B cell (primary cell): ENCODE data around the gene PRKCG. TPM values are rescaled to one million over a fixed set of nuclear protein-coding genes. Genes with fewer than 3 reads are reported as not detected.

Experiments
- ATAC-seq: fragments of 200-7000 bp; cut with Tn5 transposase; one replicate; pipeline ENCODE4 v1.10.0; 2021; ENCODE audit warnings: low read depth, mild to moderate bottlenecking, moderate number of reproducible peaks, moderate library complexity
- CTCF ChIA-PET: fragments of 350-600 bp; sonication (Branson Sonifier 250); formaldehyde crosslinking; loops from one replicate; lab custom pipeline; 2021; ENCODE audit warnings: antibody characterized with exemption, inconsistent platforms; lab: Charles Lee
- POLR2A ChIA-PET: fragments of 350-600 bp; sonication (Branson Sonifier 250); formaldehyde crosslinking; loops from one replicate; lab custom pipeline; 2021; ENCODE audit warnings: antibody characterized with exemption; lab: Charles Lee
- DNase-seq: peaks from one replicate; pipeline ENCODE4 v3.0.0; 2013
- H2AFZ ChIP-seq: 2 replicates; pipeline ENCODE4 v1.6.1; 2012; ENCODE audit warnings: mild to moderate bottlenecking, low read depth, low read length; ENCODE audit not compliant: insufficient read depth, poor library complexity, severe bottlenecking
- H3K27ac ChIP-seq, 2 donors: 1 replicate in 1 of 2; 2 replicates in 1 of 2; pipeline ENCODE4 v1.5.1; 2012 to 2013; ENCODE audit warnings: low read length in 2 of 2, mild to moderate bottlenecking in 2 of 2, moderate library complexity in 1 of 2
- H3K27me3 ChIP-seq, 4 experiments: fragments of 200-600 bp in 1 of 4; sonication (generic) in 1 of 4; replicated peaks in 1 of 4; 1 replicate in 2 of 4; 2 replicates in 2 of 4; pipeline versions ENCODE4 v1.6.1 to v1.7.0; 2013 to 2016; ENCODE audit warnings: low read length in 3 of 4, mild to moderate bottlenecking in 2 of 4, mixed read lengths in 1 of 4, moderate library complexity in 1 of 4; ENCODE audit not compliant: insufficient read depth in 4 of 4, control insufficient read depth in 3 of 4; ENCODE audit errors: control extremely low read depth in 1 of 4
- H3K36me3 ChIP-seq, 2 experiments: replicated peaks in 1 of 2; 1 replicate in 1 of 2; 2 replicates in 1 of 2; pipeline versions ENCODE4 v1.6.1 to v1.7.1; 2013; ENCODE audit warnings: low read length in 1 of 2; ENCODE audit not compliant: insufficient read depth in 2 of 2, control insufficient read depth in 1 of 2; ENCODE audit errors: control extremely low read depth in 1 of 2, extremely low read depth in 1 of 2
- H3K4me1 ChIP-seq, 2 donors: fragments of 200-600 bp in 1 of 2; sonication (generic) in 1 of 2; 1 replicate in 1 of 2; 2 replicates in 1 of 2; pipeline versions ENCODE4 v1.5.1 to v1.6.1; 2013 to 2017; ENCODE audit warnings: low read length in 2 of 2; ENCODE audit not compliant: control insufficient read depth in 2 of 2, insufficient read depth in 2 of 2
- H3K4me2 ChIP-seq: replicated peaks from 2 replicates; pipeline ENCODE3; 2012; ENCODE audit warnings: mild to moderate bottlenecking, low read depth, low read length; ENCODE audit not compliant: poor library complexity, severe bottlenecking
- H3K4me3 ChIP-seq, 5 experiments: fragments of 200-600 bp in 1 of 5; sonication (generic) in 1 of 5; 1 replicate in 3 of 5; 2 replicates in 2 of 5; pipeline versions ENCODE4 v1.5.1 to v1.7.0; 2011 to 2016; ENCODE audit warnings: low read length in 4 of 5, mild to moderate bottlenecking in 4 of 5, low read depth in 2 of 5, control low read depth in 1 of 5, moderate library complexity in 1 of 5; ENCODE audit not compliant: insufficient read depth in 1 of 5; ENCODE audit errors: control extremely low read depth in 1 of 5, extremely low read depth in 1 of 5
- H3K79me2 ChIP-seq: fragments of 200-600 bp; sonication (generic); one replicate; pipeline ENCODE4 v1.6.0; 2016; ENCODE audit warnings: low read length; ENCODE audit not compliant: control insufficient read depth, insufficient read depth
- H3K9ac ChIP-seq: fragments of 200-600 bp; sonication (generic); 2 replicates; pipeline ENCODE4 v1.6.1; 2017; ENCODE audit warnings: mild to moderate bottlenecking, low read length, moderate library complexity
- H3K9me3 ChIP-seq, 3 donors: one replicate each; pipeline versions ENCODE4 v1.6.1 to v1.7.1; 2013; ENCODE audit warnings: low read length in 2 of 3; ENCODE audit not compliant: control insufficient read depth in 2 of 3, insufficient read depth in 1 of 3; ENCODE audit errors: control extremely low read depth in 1 of 3
- H4K20me1 ChIP-seq: 2 replicates; pipeline ENCODE4 v1.6.0; 2012; ENCODE audit warnings: mild to moderate bottlenecking, low read length; ENCODE audit not compliant: insufficient read depth, control insufficient read depth, poor library complexity, severe bottlenecking
- H3K27ac Mint-ChIP-seq: one replicate; pipeline ENCODE4 v1.8.0; 2021; ENCODE audit warnings: mixed read lengths
- H3K27me3 Mint-ChIP-seq: one replicate; pipeline ENCODE4 v1.8.0; 2021; ENCODE audit warnings: mixed read lengths
- H3K4me1 Mint-ChIP-seq: one replicate; pipeline ENCODE4 v1.8.0; 2021; ENCODE audit warnings: mixed read lengths
- H3K4me3 Mint-ChIP-seq: one replicate; pipeline ENCODE4 v1.8.0; 2021; ENCODE audit warnings: mixed read lengths
- H3K9me3 Mint-ChIP-seq: one replicate; pipeline ENCODE4 v1.8.0; 2022; ENCODE audit warnings: mixed read lengths; ENCODE audit not compliant: insufficient read depth
- CTCF ChIP-seq: fragments of 200-600 bp; IDR thresholded peaks from one replicate; pipeline ENCODE4 v1.8.0; 2022; ENCODE audit warnings: antibody characterized with exemption, mild to moderate bottlenecking
- EZH2 ChIP-seq: IDR thresholded peaks from 2 replicates; pipeline ENCODE4 v1.6.1; 2012; ENCODE audit warnings: borderline replicate concordance, low read depth, mild to moderate bottlenecking, moderate library complexity, low read length; ENCODE audit not compliant: insufficient read depth, poor library complexity, severe bottlenecking
- WGBS: methylation state at CpG from one replicate; pipeline ENCODE4 v1.1.5; 2013; ENCODE audit warnings: missing lambda C conversion rate; ENCODE audit not compliant: insufficient coverage; 5-methylcytosine and 5-hydroxymethylcytosine counted together
- intact Hi-C: fragments of 100-400 bp; cut with micrococcal nuclease; formaldehyde crosslinking; loops from one replicate; pipeline ENCODE4 v1.10.0; 2022
- polyA plus RNA-seq: library from polyadenylated mRNA; depleted of rRNA; stranded (reverse); fragments of >200 nt; gene quantifications from 2 replicates; pipeline ENCODE4 v1.2.3, GENCODE V29; 2012
- total RNA-seq, 2 donors: library from RNA; stranded (reverse); fragments of 120-200 nt in 1 of 2; gene quantifications; 1 replicate in 1 of 2; 2 replicates in 1 of 2; pipeline versions ENCODE4 v1.2.3 to v1.2.4, GENCODE V29; 2013 to 2022

The PRKCG gene
- total and polyA plus RNA-seq, 2 donors (not counting 1 experiment from before 2014, with no cell fraction given): 0.31 TPM; not detected in 1

DNA sequence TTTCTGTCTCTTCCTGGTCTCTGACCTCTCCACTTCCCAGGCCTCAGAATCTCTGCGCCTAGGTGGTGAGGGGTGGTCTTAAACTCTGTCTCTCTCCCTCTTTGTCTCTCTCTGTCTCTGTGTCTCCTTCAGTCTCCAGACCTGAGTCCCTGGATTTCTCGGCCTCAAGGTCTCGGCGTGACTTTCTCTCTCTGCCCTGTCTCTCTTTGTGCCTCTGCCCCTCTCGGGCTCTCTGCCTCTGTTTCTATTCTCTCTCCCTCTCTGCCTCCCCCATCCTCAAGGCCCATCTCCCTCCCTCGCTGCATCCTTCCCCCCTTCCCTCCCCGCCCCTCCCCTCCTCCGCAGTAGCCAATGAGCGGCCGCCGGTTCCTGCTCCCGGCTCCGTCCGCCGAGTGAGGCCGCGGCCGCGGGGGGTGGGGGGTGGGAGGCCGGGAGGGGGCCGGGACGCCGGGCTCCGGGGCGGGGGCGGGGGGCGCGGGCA, 27.0 kb downstream of the PRKCG start, which contains the start of gene CACNG7:
Gene CACNG7, plus strand, starts transcription at position 344 of the 481 bp plus-strand sequence. CDS start 3,554 bp downstream, outside the sequence.
- CTCF ChIA-PET: no interaction called here
- no peak within 1 kb of the TSS for H3K27ac Mint-ChIP-seq

More for the DNA sequence above, 27.0 kb downstream of the PRKCG start, which contains the start of gene CACNG7:
- DNase-seq (no peak), ATAC-seq (no peak)
- Histone ChIP-seq H2AFZ (no peak within 1 kb of the TSS), H3K79me2 (no peaks in the 10 kb centered on the region), H3K4me2 (peak within 1 kb of the TSS; percentile 57), H3K36me3 (no peaks in the 10 kb centered on the region), H3K27ac (no peak within 1 kb of the TSS), H3K9me3 (peaks cover 0 to 40% (median 0%) of the 10 kb centered on the region in 3 donors), H3K4me1 (peaks cover 25 to 30% of the 10 kb centered on the region in 2 donors), H3K9ac (no peak within 1 kb of the TSS), H3K27me3 (peaks cover 0 to 68% (median 39%) of the 10 kb centered on the region in 4 experiments), H4K20me1 (no peaks in the 10 kb centered on the region), H3K4me3 (no peak within 1 kb of the TSS)
- intact Hi-C loops: no loop called here
- 14% methylated on average over 4 of the region's 28 CpGs for WGBS
- peak within 1 kb of the TSS; percentile 38 for H3K4me3 Mint-ChIP-seq
- H3K9me3 Mint-ChIP-seq: no peaks in the 10 kb centered on the region
- H3K4me1 Mint-ChIP-seq: peaks cover 23% of the 10 kb centered on the region
- peaks cover 78% of the 10 kb centered on the region for H3K27me3 Mint-ChIP-seq
- TF ChIP-seq CTCF (no peak), EZH2 (no peak)
- POLR2A ChIA-PET: no interaction called here
